Transverse colon (tissue), 4 donors: ENCODE data around the gene CATSPER1.

ENCODE experiments used
- POLR2A ChIP-seq: fragments of 450-650 bp; IDR thresholded peaks from one replicate; pipeline ENCODE4 v1.6.1; 2016; ENCODE audit warnings: antibody characterized with exemption, mild to moderate bottlenecking, moderate library complexity
- POLR2AphosphoS5 ChIP-seq, 3 donors: sonication (generic); formaldehyde crosslinking; IDR thresholded peaks; one replicate each; pipeline ENCODE4 v1.6.1; 2016; ENCODE audit warnings: antibody characterized with exemption in 3 of 3
- TF ChIP-seq, protein P1 (sequence below), 5 experiments: fragments of 200-600 bp in 3 of 5; fragments of 450-650 bp in 2 of 5; sonication (generic) in 3 of 5; IDR thresholded peaks; 1 replicate in 2 of 5; 2 replicates in 3 of 5; pipeline ENCODE4 v1.5.1; 2016 to 2017; ENCODE audit warnings: antibody characterized with exemption in 5 of 5, inconsistent platforms in 3 of 5, mild to moderate bottlenecking in 2 of 5, moderate library complexity in 1 of 5

DNA sequence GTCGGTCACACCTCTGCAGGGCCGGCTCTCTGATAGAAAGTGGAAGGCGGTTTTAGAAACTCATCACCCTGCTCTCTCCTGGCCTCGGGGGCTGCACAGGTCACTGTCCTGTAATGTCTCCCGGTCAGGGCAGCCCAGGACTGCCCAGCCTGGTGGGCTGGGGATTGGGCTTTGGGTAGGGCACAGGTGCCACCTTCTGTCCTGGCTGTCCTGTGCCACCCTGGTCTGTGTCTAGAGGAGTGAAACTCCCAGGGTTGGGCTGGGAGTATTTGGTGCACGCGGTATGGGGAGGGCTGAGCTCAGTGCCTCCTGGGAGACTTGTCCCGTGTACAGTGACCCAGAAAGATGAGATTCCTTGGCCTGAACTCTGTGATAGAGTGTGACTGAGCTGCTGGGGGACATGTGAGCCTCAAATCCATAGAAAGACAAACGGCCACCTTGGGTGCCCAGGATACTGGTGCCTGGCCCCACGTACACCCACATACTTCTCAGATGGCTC lies 47.0 kb downstream of the CATSPER1 start:
- TF ChIP-seq, protein P1, sequence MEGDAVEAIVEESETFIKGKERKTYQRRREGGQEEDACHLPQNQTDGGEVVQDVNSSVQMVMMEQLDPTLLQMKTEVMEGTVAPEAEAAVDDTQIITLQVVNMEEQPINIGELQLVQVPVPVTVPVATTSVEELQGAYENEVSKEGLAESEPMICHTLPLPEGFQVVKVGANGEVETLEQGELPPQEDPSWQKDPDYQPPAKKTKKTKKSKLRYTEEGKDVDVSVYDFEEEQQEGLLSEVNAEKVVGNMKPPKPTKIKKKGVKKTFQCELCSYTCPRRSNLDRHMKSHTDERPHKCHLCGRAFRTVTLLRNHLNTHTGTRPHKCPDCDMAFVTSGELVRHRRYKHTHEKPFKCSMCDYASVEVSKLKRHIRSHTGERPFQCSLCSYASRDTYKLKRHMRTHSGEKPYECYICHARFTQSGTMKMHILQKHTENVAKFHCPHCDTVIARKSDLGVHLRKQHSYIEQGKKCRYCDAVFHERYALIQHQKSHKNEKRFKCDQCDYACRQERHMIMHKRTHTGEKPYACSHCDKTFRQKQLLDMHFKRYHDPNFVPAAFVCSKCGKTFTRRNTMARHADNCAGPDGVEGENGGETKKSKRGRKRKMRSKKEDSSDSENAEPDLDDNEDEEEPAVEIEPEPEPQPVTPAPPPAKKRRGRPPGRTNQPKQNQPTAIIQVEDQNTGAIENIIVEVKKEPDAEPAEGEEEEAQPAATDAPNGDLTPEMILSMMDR (IDR thresholded peaks at IDR 0.05): no peak
- TF ChIP-seq POLR2AphosphoS5 (IDR thresholded peaks at IDR 0.05) (no peak), POLR2A (no peak)
